Ramos (cell line): ENCODE measurements around the gene GSTO1.

Experiments
- in situ Hi-C: fragments of 300-500 bp; cut with MboI; formaldehyde crosslinking; loops from one replicate; pipeline ENCODE4 v1.14.3; 2022; ENCODE audit warnings: low sequenced_read_pairs; ENCODE audit not compliant: unreplicated experiment

The GSTO1 gene

GRCh38 chr10:104273899-104274575 lies 19.3 kb downstream of the GSTO1 start:
- in situ Hi-C loops: no loop called here

- in situ Hi-C loops: no loop called here
These were observed 20.4 kb downstream of the GSTO1 start for GRCh38 chr10:104274762-104275721.

GRCh38 chr10:104276192-104276591 lies 21.5 kb downstream of the GSTO1 start:
- in situ Hi-C loops: no loop called here

- in situ Hi-C loops: no loop called here
These were observed 23.1 kb downstream of the GSTO1 start for GRCh38 chr10:104277785-104278184.

- in situ Hi-C loops: no loop called here
These were observed 25.0 kb downstream of the GSTO1 start for GRCh38 chr10:104279550-104280259.

- in situ Hi-C loops: no loop called here
These were observed 27.0 kb downstream of the GSTO1 start for GRCh38 chr10:104281694-104282093.

- in situ Hi-C loops: no loop called here
These were observed 30.2 kb downstream of the GSTO1 start for GRCh38 chr10:104284846-104285245.

GRCh38 chr10:104286939-104287338 lies 32.2 kb downstream of the GSTO1 start:
- in situ Hi-C loops: no loop called here

GRCh38 chr10:104288355-104288754 lies 33.7 kb downstream of the GSTO1 start:
- in situ Hi-C loops: no loop called here

- in situ Hi-C loops: loop anchor here (10.0 kb wide), 1 partner anchor 53 kb away; no protein-coding TSS in a partner anchor
These were observed 36.8 kb downstream of the GSTO1 start for GRCh38 chr10:104291439-104291951.

GRCh38 chr10:104293011-104293410 lies 38.3 kb downstream of the GSTO1 start:
- in situ Hi-C loops: loop anchor here (10.0 kb wide), 1 partner anchor 52 kb away; no protein-coding TSS in a partner anchor

GRCh38 chr10:104293781-104294321 lies 39.2 kb downstream of the GSTO1 start:
- in situ Hi-C loops: loop anchor here (10.0 kb wide), 1 partner anchor 51 kb away; no protein-coding TSS in a partner anchor

GRCh38 chr10:104296687-104297436 lies 42.2 kb downstream of the GSTO1 start:
- in situ Hi-C loops: loop anchor here (10.0 kb wide), 1 partner anchor 48 kb away; no protein-coding TSS in a partner anchor

GRCh38 chr10:104297697-104298660 lies 43.3 kb downstream of the GSTO1 start:
- in situ Hi-C loops: loop anchor here (10.0 kb wide), 1 partner anchor 47 kb away; no protein-coding TSS in a partner anchor

- in situ Hi-C loops: loop anchor here (10.0 kb wide), 1 partner anchor 46 kb away; no protein-coding TSS in a partner anchor
These were observed 44.6 kb downstream of the GSTO1 start for GRCh38 chr10:104299031-104299904.

- in situ Hi-C loops: no loop called here
These were observed 45.5 kb downstream of the GSTO1 start for GRCh38 chr10:104300002-104300735.
